GM12872 (cell line): ENCODE results near the gene FFAR1.

Experiments used
- TF ChIP-seq, protein P1 (sequence below): IDR thresholded peaks from 3 replicates; pipeline ENCODE4 v1.5.1; 2011; ENCODE audit warnings: low read depth, mild to moderate bottlenecking, low read length, moderate library complexity; ENCODE audit not compliant: insufficient read depth

The FFAR1 gene

GRCh38 chr19:35337097-35337983 is 10.4 kb upstream of the FFAR1 start:
- TF ChIP-seq, protein P1, sequence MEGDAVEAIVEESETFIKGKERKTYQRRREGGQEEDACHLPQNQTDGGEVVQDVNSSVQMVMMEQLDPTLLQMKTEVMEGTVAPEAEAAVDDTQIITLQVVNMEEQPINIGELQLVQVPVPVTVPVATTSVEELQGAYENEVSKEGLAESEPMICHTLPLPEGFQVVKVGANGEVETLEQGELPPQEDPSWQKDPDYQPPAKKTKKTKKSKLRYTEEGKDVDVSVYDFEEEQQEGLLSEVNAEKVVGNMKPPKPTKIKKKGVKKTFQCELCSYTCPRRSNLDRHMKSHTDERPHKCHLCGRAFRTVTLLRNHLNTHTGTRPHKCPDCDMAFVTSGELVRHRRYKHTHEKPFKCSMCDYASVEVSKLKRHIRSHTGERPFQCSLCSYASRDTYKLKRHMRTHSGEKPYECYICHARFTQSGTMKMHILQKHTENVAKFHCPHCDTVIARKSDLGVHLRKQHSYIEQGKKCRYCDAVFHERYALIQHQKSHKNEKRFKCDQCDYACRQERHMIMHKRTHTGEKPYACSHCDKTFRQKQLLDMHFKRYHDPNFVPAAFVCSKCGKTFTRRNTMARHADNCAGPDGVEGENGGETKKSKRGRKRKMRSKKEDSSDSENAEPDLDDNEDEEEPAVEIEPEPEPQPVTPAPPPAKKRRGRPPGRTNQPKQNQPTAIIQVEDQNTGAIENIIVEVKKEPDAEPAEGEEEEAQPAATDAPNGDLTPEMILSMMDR: no peak

DNA sequence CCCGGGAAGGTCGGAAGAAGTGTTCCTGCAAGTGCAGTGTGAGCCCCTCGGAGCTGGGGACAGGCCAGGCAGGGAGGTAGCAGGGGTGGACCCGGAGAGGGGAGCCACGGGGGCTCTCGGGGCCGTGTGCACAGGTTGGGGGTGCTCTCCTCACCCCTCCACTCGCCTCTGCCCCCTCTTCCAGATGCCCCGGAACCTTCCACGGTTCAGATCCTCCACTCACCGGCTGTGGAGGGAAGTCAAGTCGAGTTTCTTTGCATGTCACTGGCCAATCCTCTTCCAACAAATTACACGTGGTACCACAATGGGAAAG is 9.8 kb upstream of the FFAR1 start:
- TF ChIP-seq, protein P1: no peak

GRCh38 chr19:35340431-35340830 is 7.3 kb upstream of the FFAR1 start:
- TF ChIP-seq, protein P1: no peak

GRCh38 chr19:35341006-35341405 is 6.7 kb upstream of the FFAR1 start:
- TF ChIP-seq, protein P1: no peak

GRCh38 chr19:35341565-35342225 is 6.0 kb upstream of the FFAR1 start:
- TF ChIP-seq, protein P1: no peak

- TF ChIP-seq, protein P1: no peak
These were observed 5.3 kb upstream of the FFAR1 start for GRCh38 chr19:35342430-35342829.

- TF ChIP-seq, protein P1: no peak
These were observed 3.1 kb upstream of the FFAR1 start for GRCh38 chr19:35344511-35345031.
